H1 (cell line): ENCODE data around the gene WDR33. TPM values are rescaled to one million over a fixed set of nuclear protein-coding genes. Genes with fewer than 3 reads are reported as not detected.

Experiments used
- YY1 ChIP-seq: IDR thresholded peaks from 2 replicates; pipeline ENCODE4 v1.6.1; 2011; ENCODE audit warnings: low read depth, mild to moderate bottlenecking, low read length
- polyA plus RNA-seq, 7 experiments: library from polyadenylated mRNA; depleted of rRNA in 3 of 7; stranded (reverse) in 5 of 7; unstranded in 2 of 7; fragments of >200 nt in 5 of 7; fragments of 200-250 nt in 2 of 7; gene quantifications; 1 replicate in 5 of 7; 2 replicates in 1 of 7; 4 replicates in 1 of 7; pipeline versions ENCODE4 v1.2.1 to v1.2.3, GENCODE V29; 2011 to 2013; ENCODE audit warnings: missing spikeins in 2 of 7, mixed read lengths in 2 of 7
- total RNA-seq: library from RNA; stranded (reverse); fragmentation: NEBNext Ultra II Directional; extraction: Animal tissue kit (Norgen Biotek cat#: 25700); gene quantifications from 2 replicates; pipeline ENCODE4 v1.2.1, GENCODE V29; 2021

The WDR33 gene
- total and polyA plus RNA-seq, 2 of the 8 experiments (the other 6 are each of a cell fraction or from before 2014, with no cell fraction given): 18.1 to 82.7 TPM

DNA sequence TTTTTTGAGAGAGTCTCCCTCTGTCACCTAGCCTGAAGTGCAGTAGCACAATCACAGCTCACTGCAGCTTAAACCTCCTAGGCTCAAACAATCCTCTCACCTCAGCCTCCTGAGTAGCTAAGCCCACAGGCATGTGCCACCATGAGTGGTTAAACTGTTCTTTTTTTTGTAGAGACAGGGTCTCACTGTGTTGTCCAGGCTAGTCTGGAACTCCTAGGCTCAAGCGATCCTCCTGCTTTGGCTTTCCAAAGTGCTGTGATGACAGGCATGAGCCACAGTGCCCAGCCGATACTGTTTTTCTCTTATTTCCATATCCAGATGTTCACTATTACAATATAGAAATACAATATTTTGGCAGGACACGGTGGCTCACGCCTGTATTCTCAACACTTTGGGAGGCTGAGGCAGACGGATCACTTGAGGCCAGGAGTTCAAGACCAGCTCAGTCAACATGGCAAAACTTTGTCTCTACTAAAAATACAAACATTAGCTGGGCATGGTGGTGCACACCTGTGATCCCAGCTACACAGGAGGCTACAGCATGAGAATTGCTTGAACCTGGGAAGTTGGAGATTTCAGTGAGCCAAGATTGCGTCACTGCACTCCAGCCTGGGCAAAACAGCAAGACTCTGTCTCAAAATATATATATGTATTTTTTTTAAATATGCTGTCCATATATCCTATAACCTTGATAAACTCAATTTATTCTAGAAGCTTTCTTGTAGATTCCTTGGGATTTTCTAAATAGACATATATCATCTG is 24.7 kb downstream of the WDR33 start (continued):
- no peak for TF ChIP-seq YY1
